T-helper 2 cell (primary cell): ENCODE measurements around the gene MYMX.

Source experiments
- DNase-seq, 5 experiments: peaks; one replicate each; pipeline versions ENCODE4 v3.0.0 to v3.0.0-alpha.2; 2012 to 2022

Gene MYMX

GRCh38 chr6:44265722-44266233 is 49.1 kb downstream of the MYMX start:
- DNase-seq = no peak

- DNase-seq = no peak
Measured at GRCh38 chr6:44266347-44266746, 49.6 kb downstream of the MYMX start.

GRCh38 chr6:44267252-44267651 is 50.5 kb downstream of the MYMX start:
- no peak for DNase-seq
